G401.6 (cell line): Measurements from ENCODE around the gene HPX.

Source experiments
- FAIRE-seq: peaks from 2 replicates; lab custom pipeline; 2012; peaks lifted over from hg19 to GRCh38; lab: Jason Lieb, UNC

HPX gene

GRCh38 chr11:6458352-6459098 is 17.7 kb upstream of the HPX start:
- FAIRE-seq = no peak

GRCh38 chr11:6457581-6458320 is 17.0 kb upstream of the HPX start:
- no peak for FAIRE-seq

- no peak for FAIRE-seq
Observed at GRCh38 chr11:6456361-6457073, 15.7 kb upstream of the HPX start.

GRCh38 chr11:6455070-6455469 is 14.3 kb upstream of the HPX start:
- no peak for FAIRE-seq

GRCh38 chr11:6453152-6453551 is 12.4 kb upstream of the HPX start:
- no peak for FAIRE-seq

- no peak for FAIRE-seq
Observed at GRCh38 chr11:6452219-6452618, 11.4 kb upstream of the HPX start.

GRCh38 chr11:6448574-6448973 is 7.8 kb upstream of the HPX start:
- no peak for FAIRE-seq

GRCh38 chr11:6443269-6444003 is 2.6 kb upstream of the HPX start:
- no peak for FAIRE-seq

- FAIRE-seq = no peak
Observed at GRCh38 chr11:6442441-6442840, 1.7 kb upstream of the HPX start.

- peak; percentile 74 for FAIRE-seq
Observed at GRCh38 chr11:6438979-6439571, 1.7 kb downstream of the HPX start.

- no peak for FAIRE-seq
Observed at GRCh38 chr11:6437993-6438392, 2.8 kb downstream of the HPX start.

- no peak for FAIRE-seq
Observed at GRCh38 chr11:6437423-6437822, 3.4 kb downstream of the HPX start.

GRCh38 chr11:6433998-6434660 is 6.7 kb downstream of the HPX start:
- FAIRE-seq = no peak

GRCh38 chr11:6431861-6432260 is 8.9 kb downstream of the HPX start:
- no peak for FAIRE-seq

GRCh38 chr11:6427516-6427915 is 13.3 kb downstream of the HPX start:
- FAIRE-seq = no peak

- no peak for FAIRE-seq
Observed at GRCh38 chr11:6420677-6421076, 20.1 kb downstream of the HPX start.

GRCh38 chr11:6419009-6419631 is 21.7 kb downstream of the HPX start, which contains the start of gene APBB1:
TSS of gene APBB1 (minus strand) at chr11:6419094. CDS start at chr11:6411347, 7,747 bp downstream.
- FAIRE-seq = no peak

- FAIRE-seq = no peak
Observed at GRCh38 chr11:6418557-6419008, 22.2 kb downstream of the HPX start.

- no peak for FAIRE-seq
Observed at GRCh38 chr11:6417907-6418556, 22.8 kb downstream of the HPX start.

- FAIRE-seq = no peak
Observed at GRCh38 chr11:6415797-6416196, 25.0 kb downstream of the HPX start.
